Lower leg skin (tissue), 3 donors: ENCODE measurements around the gene ARPC1A.

Experiments
- POLR2A ChIP-seq, 2 donors: fragments of 450-650 bp; IDR thresholded peaks; one replicate each; pipeline ENCODE4 v1.6.1; 2016 to 2017; ENCODE audit warnings: antibody characterized with exemption in 2 of 2, mild to moderate bottlenecking in 1 of 2, moderate library complexity in 1 of 2
- TF ChIP-seq, protein P1 (sequence below), 3 donors: fragments of 450-650 bp; IDR thresholded peaks; one replicate each; pipeline ENCODE4 v1.5.1; 2016; ENCODE audit warnings: antibody characterized with exemption in 3 of 3, mild to moderate bottlenecking in 3 of 3, moderate library complexity in 2 of 3

GRCh38 chr7:99407872-99408378 is 82.2 kb downstream of the ARPC1A start:
- TF ChIP-seq, protein P1, sequence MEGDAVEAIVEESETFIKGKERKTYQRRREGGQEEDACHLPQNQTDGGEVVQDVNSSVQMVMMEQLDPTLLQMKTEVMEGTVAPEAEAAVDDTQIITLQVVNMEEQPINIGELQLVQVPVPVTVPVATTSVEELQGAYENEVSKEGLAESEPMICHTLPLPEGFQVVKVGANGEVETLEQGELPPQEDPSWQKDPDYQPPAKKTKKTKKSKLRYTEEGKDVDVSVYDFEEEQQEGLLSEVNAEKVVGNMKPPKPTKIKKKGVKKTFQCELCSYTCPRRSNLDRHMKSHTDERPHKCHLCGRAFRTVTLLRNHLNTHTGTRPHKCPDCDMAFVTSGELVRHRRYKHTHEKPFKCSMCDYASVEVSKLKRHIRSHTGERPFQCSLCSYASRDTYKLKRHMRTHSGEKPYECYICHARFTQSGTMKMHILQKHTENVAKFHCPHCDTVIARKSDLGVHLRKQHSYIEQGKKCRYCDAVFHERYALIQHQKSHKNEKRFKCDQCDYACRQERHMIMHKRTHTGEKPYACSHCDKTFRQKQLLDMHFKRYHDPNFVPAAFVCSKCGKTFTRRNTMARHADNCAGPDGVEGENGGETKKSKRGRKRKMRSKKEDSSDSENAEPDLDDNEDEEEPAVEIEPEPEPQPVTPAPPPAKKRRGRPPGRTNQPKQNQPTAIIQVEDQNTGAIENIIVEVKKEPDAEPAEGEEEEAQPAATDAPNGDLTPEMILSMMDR (IDR thresholded peaks at IDR 0.05): no peak
- TF ChIP-seq POLR2A (IDR thresholded peaks at IDR 0.05): no peak
